GM12878 (cell line): ENCODE results near the gene TLX2. TPM values are rescaled to one million over a fixed set of nuclear protein-coding genes. Genes with fewer than 3 reads are reported as not detected.

Source experiments
- ATAC-seq: fragments of 200-7000 bp; cut with Tn5 transposase; 3 replicates; pipeline ENCODE4 v1.9.1; 2020; ENCODE audit warnings: mild to moderate bottlenecking, moderate library complexity
- BruUV-seq: library from RNA; stranded (reverse); fragments of 400-500 nt; replicated peaks from 2 replicates; lab custom pipeline; 2021; lab: Mats Ljungman, UMichigan
- CTCF ChIA-PET: fragments of 300-600 bp; sonication (Branson Sonifier 250); formaldehyde crosslinking; extraction: SDS; loops from one replicate; lab custom pipeline; 2021; ENCODE audit warnings: inconsistent platforms; lab: Yijun Ruan, JAX
- POLR2A ChIA-PET: fragments of 350-600 bp; formaldehyde crosslinking; extraction: SDS; loops from one replicate; lab custom pipeline; 2021; ENCODE audit warnings: inconsistent platforms; lab: Charles Lee
- RAD21 ChIA-PET: fragments of 300-600 bp; sonication (Branson Sonifier 250); formaldehyde crosslinking; loops from one replicate; lab custom pipeline; 2023; ENCODE audit warnings: antibody characterized with exemption; ENCODE audit not compliant: unreplicated experiment; lab: Charles Lee
- SMC1A ChIA-PET: fragments of 300-600 bp; sonication (Branson Sonifier 250); formaldehyde crosslinking; loops from one replicate; lab custom pipeline; 2023; ENCODE audit not compliant: unreplicated experiment, uncharacterized antibody; lab: Charles Lee
- DNase-seq: peaks from one replicate; pipeline ENCODE4 v3.0.0-alpha.2; 2011; ENCODE audit warnings: low read depth, low spot score
- FAIRE-seq: peaks from 3 replicates; lab custom pipeline; 2011; peaks lifted over from hg19 to GRCh38; lab: Jason Lieb, UNC
- H2AFZ ChIP-seq: 2 replicates; pipeline ENCODE4 v1.6.0; 2011; ENCODE audit warnings: low read depth, low read length, control low read depth; ENCODE audit not compliant: control insufficient read depth
- H3K27ac ChIP-seq: 2 replicates; pipeline ENCODE4 v1.5.1; 2011; ENCODE audit warnings: control low read depth; ENCODE audit not compliant: control insufficient read depth, insufficient read depth
- H3K27me3 ChIP-seq, 2 experiments: replicated peaks in 1 of 2; 2 replicates each; pipeline versions ENCODE4 v1.6.0 to v1.6.1; 2011; ENCODE audit warnings: low read length in 1 of 2; ENCODE audit not compliant: control insufficient read depth in 2 of 2, insufficient read depth in 2 of 2
- H3K36me3 ChIP-seq, 2 experiments: 2 replicates each; pipeline ENCODE4 v1.5.1; 2011; ENCODE audit warnings: low read length in 1 of 2; ENCODE audit not compliant: control insufficient read depth in 2 of 2, insufficient read depth in 2 of 2
- H3K4me1 ChIP-seq: 2 replicates; pipeline ENCODE4 v1.6.1; 2011; ENCODE audit warnings: mild to moderate bottlenecking, low read length, moderate library complexity, mixed read lengths; ENCODE audit not compliant: control insufficient read depth, insufficient read depth
- H3K4me2 ChIP-seq: 2 replicates; pipeline ENCODE4 v1.6.0; 2011; ENCODE audit warnings: control low read depth; ENCODE audit not compliant: control insufficient read depth, insufficient read depth
- H3K4me3 ChIP-seq: fragments of 200-600 bp; sonication (generic); 2 replicates; pipeline ENCODE4 v1.5.1; 2016
- H3K79me2 ChIP-seq: 2 replicates; pipeline ENCODE4 v1.6.0; 2011; ENCODE audit warnings: low read length; ENCODE audit not compliant: control insufficient read depth, insufficient read depth
- H3K9ac ChIP-seq: 2 replicates; pipeline ENCODE4 v1.8.0; 2011; ENCODE audit warnings: low read length, control low read depth, mixed read lengths; ENCODE audit not compliant: control insufficient read depth, insufficient read depth
- H3K9me3 ChIP-seq: replicated peaks from 3 replicates; pipeline ENCODE4 v1.5.1; 2011; ENCODE audit warnings: mild to moderate bottlenecking, low read length; ENCODE audit not compliant: control insufficient read depth, insufficient read depth
- H4K20me1 ChIP-seq: 2 replicates; pipeline ENCODE4 v1.6.0; 2011; ENCODE audit not compliant: control insufficient read depth, insufficient read depth
- CBX3 ChIP-seq: fragments of 200-600 bp; sonication (generic); IDR thresholded peaks from 2 replicates; pipeline ENCODE4 v1.6.1; 2016; ENCODE audit warnings: low read depth, borderline replicate concordance
- DPF2 ChIP-seq: fragments of 450-650 bp; IDR thresholded peaks from 2 replicates; pipeline ENCODE4 v1.6.1; 2017; ENCODE audit warnings: mild to moderate bottlenecking
- EP300 ChIP-seq, 2 experiments: fragments of 150-350 bp in 1 of 2; IDR thresholded peaks; 2 replicates each; pipeline ENCODE4 v1.6.1; 2011 to 2012; ENCODE audit warnings: low read depth in 2 of 2, low read length in 2 of 2, borderline replicate concordance in 1 of 2, improper control_type of control experiment in 1 of 2, inconsistent platforms in 1 of 2; ENCODE audit not compliant: control insufficient read depth in 1 of 2
- IKZF1 ChIP-seq: fragments of 450-650 bp; conservative IDR thresholded peaks from 2 replicates; pipeline ENCODE4 v1.6.1; 2017; ENCODE audit warnings: antibody characterized with exemption, mild to moderate bottlenecking
- IKZF2 ChIP-seq, 2 experiments: fragments of 450-650 bp; IDR thresholded peaks; 2 replicates each; pipeline ENCODE4 v1.6.1; 2017; ENCODE audit warnings: mild to moderate bottlenecking in 2 of 2, moderate library complexity in 2 of 2
- IRF4 ChIP-seq: IDR thresholded peaks from 2 replicates; pipeline ENCODE4 v1.6.1; 2011; ENCODE audit warnings: low read depth, low read length
- MEF2B ChIP-seq: fragments of 450-650 bp; IDR thresholded peaks from 2 replicates; pipeline ENCODE4 v1.6.1; 2018; ENCODE audit warnings: mild to moderate bottlenecking, moderate library complexity; ENCODE audit not compliant: partially characterized antibody, poor library complexity, severe bottlenecking
- MTA2 ChIP-seq: fragments of 450-650 bp; IDR thresholded peaks from 2 replicates; pipeline ENCODE4 v1.6.1; 2016; ENCODE audit warnings: low read depth, mild to moderate bottlenecking, moderate library complexity
- RB1 ChIP-seq: fragments of 450-650 bp; formaldehyde crosslinking; IDR thresholded peaks from 2 replicates; pipeline ENCODE4 v1.6.1; 2017; ENCODE audit warnings: mild to moderate bottlenecking, borderline replicate concordance
- SPI1 ChIP-seq: IDR thresholded peaks from 2 replicates; pipeline ENCODE4 v1.6.1; 2011; ENCODE audit warnings: low read depth, mild to moderate bottlenecking, low read length, moderate library complexity, borderline replicate concordance; ENCODE audit not compliant: insufficient read depth
- WRNIP1 ChIP-seq: IDR thresholded peaks from 2 replicates; pipeline ENCODE4 v1.6.1; 2011; ENCODE audit warnings: low read depth, low read length, improper control_type of control experiment, borderline replicate concordance
- in situ Hi-C: fragments of 300-500 bp; cut with MboI; formaldehyde crosslinking; loops from 9 replicates; pipeline ENCODE4 v1.14.3; 2018; ENCODE audit warnings: mixed read lengths
- intact Hi-C: fragments of 100-400 bp; cut with micrococcal nuclease; formaldehyde crosslinking; loops from one replicate; pipeline ENCODE4 v1.14.2; 2022; ENCODE audit not compliant: unreplicated experiment
- polyA plus RNA-seq, 11 experiments: library from polyadenylated mRNA; depleted of rRNA in 4 of 11; unstranded in 6 of 11; stranded (reverse) in 5 of 11; fragments of >200 nt; fragmentation: Nextera tagmentation in 4 of 11; fragmentation: Illumina TruSeq in 1 of 11; extraction: Ambion mirVana in 4 of 11; extraction: Trizol in 1 of 11; gene quantifications; 1 replicate in 1 of 11; 2 replicates in 10 of 11; pipeline versions ENCODE4 v1.2.1 to v1.2.3, GENCODE V29; 2011 to 2016; ENCODE audit warnings: inconsistent platforms in 2 of 11, missing spikeins in 2 of 11, low read depth in 1 of 11
- total RNA-seq, 4 experiments: library from RNA; depleted of rRNA in 3 of 4; stranded (reverse); fragments of >200 nt in 3 of 4; fragmentation: Illumina TruSeq in 1 of 4; extraction: Trizol in 1 of 4; gene quantifications; 2 replicates each; pipeline versions ENCODE4 v1.2.1 to v1.2.3, GENCODE V29; 2013 to 2021
- TF ChIP-seq, protein P1 (sequence below): fragments of 450-650 bp; IDR thresholded peaks from 2 replicates; pipeline ENCODE4 v1.6.1; 2017; ENCODE audit warnings: low read depth, mild to moderate bottlenecking, moderate library complexity

TLX2 gene
- total and polyA plus RNA-seq, 10 of the 15 experiments (the other 5 are each of a cell fraction or from before 2014, with no cell fraction given): 0.06 to 5.5 (median 3.6) TPM; not detected in 1

DNA sequence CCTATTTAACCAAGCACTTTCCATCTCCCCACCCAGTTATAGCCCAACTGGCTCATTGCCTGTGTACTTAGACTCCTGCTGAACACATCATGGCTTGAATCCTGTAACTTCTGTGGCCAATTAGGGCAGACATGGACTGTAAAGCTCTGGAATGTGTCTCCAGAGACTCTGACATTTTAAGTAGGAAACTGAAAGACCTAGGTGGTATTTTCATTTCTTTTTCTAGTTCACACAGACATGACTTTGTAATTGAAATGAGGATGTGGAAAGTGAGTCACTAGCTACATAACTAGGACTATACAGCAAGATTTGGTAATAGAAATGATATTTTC lies 52.5 kb downstream of the TLX2 start:
- TF ChIP-seq MEF2B (peak; percentile 73), EP300 (IDR thresholded peaks at IDR 0.05; ENCODE audit: borderline replicate concordance in 1 of 2, control insufficient read depth in 1 of 2, low read depth in 2 of 2, low read length in 2 of 2) (peak; percentile 38 to 63; a peak in 3 of 4 replicates), SPI1 (peak; percentile 65; the same call in 1 of the 2 replicates), DPF2 (0 out of 2 replicates have a peak, but pooled peaks have one; percentile 15), IRF4 (no peak), CBX3 (no peak), RB1 (0 out of 2 replicates have a peak, but pooled peaks have one; percentile 26), MTA2 (peak; percentile 64), WRNIP1 (no peak), IKZF1 (peak; percentile 77), IKZF2 (IDR thresholded peaks at IDR 0.05) (peak; percentile 70 to 82; a peak in 3 of 4 replicates)
- TF ChIP-seq, protein P1, sequence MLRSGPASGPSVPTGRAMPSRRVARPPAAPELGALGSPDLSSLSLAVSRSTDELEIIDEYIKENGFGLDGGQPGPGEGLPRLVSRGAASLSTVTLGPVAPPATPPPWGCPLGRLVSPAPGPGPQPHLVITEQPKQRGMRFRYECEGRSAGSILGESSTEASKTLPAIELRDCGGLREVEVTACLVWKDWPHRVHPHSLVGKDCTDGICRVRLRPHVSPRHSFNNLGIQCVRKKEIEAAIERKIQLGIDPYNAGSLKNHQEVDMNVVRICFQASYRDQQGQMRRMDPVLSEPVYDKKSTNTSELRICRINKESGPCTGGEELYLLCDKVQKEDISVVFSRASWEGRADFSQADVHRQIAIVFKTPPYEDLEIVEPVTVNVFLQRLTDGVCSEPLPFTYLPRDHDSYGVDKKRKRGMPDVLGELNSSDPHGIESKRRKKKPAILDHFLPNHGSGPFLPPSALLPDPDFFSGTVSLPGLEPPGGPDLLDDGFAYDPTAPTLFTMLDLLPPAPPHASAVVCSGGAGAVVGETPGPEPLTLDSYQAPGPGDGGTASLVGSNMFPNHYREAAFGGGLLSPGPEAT: peak; percentile 73
- intact Hi-C loops (no loop called here), in situ Hi-C loops (no loop called here)
- no TSS peak for BruUV-seq
- H3K9ac ChIP-seq: no peak overlapping the region
- peak; percentile 59 for ATAC-seq
- no peaks in the 10 kb centered on the region for H3K9me3 ChIP-seq
- no peaks in the 10 kb centered on the region for H3K27me3 ChIP-seq
- SMC1A ChIA-PET: interaction anchor here (0.8 to 16.6 kb wide), 14 partner anchors 8 to 63 kb away, joined by 3 to 371 read pairs (median 7); partner anchors contain the start of genes DQX1 and LOXL3
- H3K4me3 ChIP-seq: no peak overlapping the region; the same call in 1 of the 2 replicates
- no peak for DNase-seq
- H2AFZ ChIP-seq: peak overlapping the region; percentile 76
- POLR2A ChIA-PET: interaction anchor here (0.9 to 25.0 kb wide), 8 partner anchors 11 to 146 kb away, joined by 4 to 441 read pairs (median 12); partner anchors contain the start of genes AUP1, C2orf81, DOK1 and HTRA2
- CTCF ChIA-PET: interaction anchor here (0.9 to 17.4 kb wide), 16 partner anchors 9 to 176 kb away, joined by 3 to 281 read pairs (median 6); partner anchors contain the start of genes CCDC142, SEMA4F and TTC31
- H3K4me1 ChIP-seq: peaks cover 57% of the 10 kb centered on the region
- no peaks in the 10 kb centered on the region for H3K36me3 ChIP-seq
- H3K4me2 ChIP-seq: peak overlapping the region; percentile 60; the same call in 1 of the 2 replicates
- RAD21 ChIA-PET: interaction anchor here (0.7 to 7.5 kb wide), 14 partner anchors 10 to 146 kb away, joined by 3 to 94 read pairs (median 4); partner anchors contain the start of genes AUP1, C2orf81, CCDC142 and HTRA2
- FAIRE-seq: peak; percentile 52
- no peaks in the 10 kb centered on the region for H3K79me2 ChIP-seq
- no peaks in the 10 kb centered on the region for H4K20me1 ChIP-seq
- peak overlapping the region; percentile 77 for H3K27ac ChIP-seq

Other genes with a start within 250 kb of the TLX2 start
Only the 7 nearest of the 20 such genes appear.
- gene CCDC142, start 31.5 kb upstream of the TLX2 start, total RNA-seq (2014; rRNA removed): 16.3 and 16.9 TPM in 2 replicates
- 10.6 and 10.9 TPM in 2 replicates for gene CCDC142, start 31.5 kb upstream of the TLX2 start, total RNA-seq (2014; rRNA removed; fragmentation: Illumina TruSeq; extraction: Trizol)
- gene CCDC142, start 31.5 kb upstream of the TLX2 start, total RNA-seq (2021): 7.6 and 15.7 TPM in 2 replicates
- gene CCDC142, start 31.5 kb upstream of the TLX2 start, polyA plus RNA-seq (2011; rRNA removed): 2.2 and 5.0 TPM in 2 replicates
- 5.2 and 7.1 TPM in 2 replicates for gene CCDC142, start 31.5 kb upstream of the TLX2 start, polyA plus RNA-seq (2014; fragmentation: Illumina TruSeq; extraction: Trizol)
- 1 to 10 TPM in 1 of 2 experiments, under 1 TPM in 1; 0.93 to 1.5 TPM for gene CCDC142, start 31.5 kb upstream of the TLX2 start, polyA plus RNA-seq (2014; fragmentation: Nextera tagmentation; extraction: Ambion mirVana)
- gene CCDC142, start 31.5 kb upstream of the TLX2 start, polyA plus RNA-seq (2014; rRNA removed): 12.5 and 14.8 TPM in 2 replicates
- 1 to 10 TPM; 8.2 to 9.9 TPM for gene CCDC142, start 31.5 kb upstream of the TLX2 start, polyA plus RNA-seq (2016; fragmentation: Nextera tagmentation; extraction: Ambion mirVana)
- gene TTC31, start 31.4 kb upstream of the TLX2 start, total RNA-seq (2014; rRNA removed): 19.2 and 19.6 TPM in 2 replicates
- 13.5 and 14.3 TPM in 2 replicates for gene TTC31, start 31.4 kb upstream of the TLX2 start, total RNA-seq (2014; rRNA removed; fragmentation: Illumina TruSeq; extraction: Trizol)
- gene TTC31, start 31.4 kb upstream of the TLX2 start, total RNA-seq (2021): 27.3 and 30.5 TPM in 2 replicates
- 19.6 and 27.8 TPM in 2 replicates for gene TTC31, start 31.4 kb upstream of the TLX2 start, polyA plus RNA-seq (2011; rRNA removed)
- gene TTC31, start 31.4 kb upstream of the TLX2 start, polyA plus RNA-seq (2014; fragmentation: Illumina TruSeq; extraction: Trizol): 21.5 and 26.1 TPM in 2 replicates
- gene TTC31, start 31.4 kb upstream of the TLX2 start, polyA plus RNA-seq (2014; fragmentation: Nextera tagmentation; extraction: Ambion mirVana): 1 to 10 TPM; 6.5 to 7.2 TPM
- gene TTC31, start 31.4 kb upstream of the TLX2 start, polyA plus RNA-seq (2014; rRNA removed): 32.7 and 34.9 TPM in 2 replicates
- 10 to 100 TPM; 25.7 to 27.7 TPM for gene TTC31, start 31.4 kb upstream of the TLX2 start, polyA plus RNA-seq (2016; fragmentation: Nextera tagmentation; extraction: Ambion mirVana)
- 0.98 and 4.0 TPM in 2 replicates for gene LBX2, start 14.8 kb upstream of the TLX2 start, total RNA-seq (2014; rRNA removed)
- 0.22 and 0.46 TPM in 2 replicates for gene LBX2, start 14.8 kb upstream of the TLX2 start, total RNA-seq (2014; rRNA removed; fragmentation: Illumina TruSeq; extraction: Trizol)
- gene LBX2, start 14.8 kb upstream of the TLX2 start, total RNA-seq (2021): 0.88 and 1.2 TPM in 2 replicates
- 0.13 and 0.15 TPM in 2 replicates for gene LBX2, start 14.8 kb upstream of the TLX2 start, polyA plus RNA-seq (2011; rRNA removed)
- gene LBX2, start 14.8 kb upstream of the TLX2 start, polyA plus RNA-seq (2014; fragmentation: Illumina TruSeq; extraction: Trizol): 0.32 and 0.89 TPM in 2 replicates
- under 1 TPM; 0.08 to 0.09 TPM for gene LBX2, start 14.8 kb upstream of the TLX2 start, polyA plus RNA-seq (2014; fragmentation: Nextera tagmentation; extraction: Ambion mirVana)
- gene LBX2, start 14.8 kb upstream of the TLX2 start, polyA plus RNA-seq (2014; rRNA removed): 1.3 and 1.4 TPM in 2 replicates
- under 1 TPM; 0.20 to 0.88 TPM for gene LBX2, start 14.8 kb upstream of the TLX2 start, polyA plus RNA-seq (2016; fragmentation: Nextera tagmentation; extraction: Ambion mirVana)
- 26.6 and 27.4 TPM in 2 replicates for gene PCGF1, start 6.8 kb upstream of the TLX2 start, total RNA-seq (2014; rRNA removed)
- gene PCGF1, start 6.8 kb upstream of the TLX2 start, total RNA-seq (2014; rRNA removed; fragmentation: Illumina TruSeq; extraction: Trizol): 23.1 and 23.4 TPM in 2 replicates
- 25.8 and 27.4 TPM in 2 replicates for gene PCGF1, start 6.8 kb upstream of the TLX2 start, total RNA-seq (2021)
- 23.9 and 36.3 TPM in 2 replicates for gene PCGF1, start 6.8 kb upstream of the TLX2 start, polyA plus RNA-seq (2011; rRNA removed)
- gene PCGF1, start 6.8 kb upstream of the TLX2 start, polyA plus RNA-seq (2014; fragmentation: Illumina TruSeq; extraction: Trizol): 23.0 and 25.9 TPM in 2 replicates
- 10 to 100 TPM; 42.5 to 50.8 TPM for gene PCGF1, start 6.8 kb upstream of the TLX2 start, polyA plus RNA-seq (2014; fragmentation: Nextera tagmentation; extraction: Ambion mirVana)
- 27.6 and 28.1 TPM in 2 replicates for gene PCGF1, start 6.8 kb upstream of the TLX2 start, polyA plus RNA-seq (2014; rRNA removed)
- 10 to 100 TPM; 25.6 to 27.4 TPM for gene PCGF1, start 6.8 kb upstream of the TLX2 start, polyA plus RNA-seq (2016; fragmentation: Nextera tagmentation; extraction: Ambion mirVana)
- 0.34 and 1.2 TPM in 2 replicates for gene DQX1, start 11.8 kb downstream of the TLX2 start, total RNA-seq (2014; rRNA removed)
- 0.67 and 0.78 TPM in 2 replicates for gene DQX1, start 11.8 kb downstream of the TLX2 start, total RNA-seq (2014; rRNA removed; fragmentation: Illumina TruSeq; extraction: Trizol)
- 0.85 and 0.98 TPM in 2 replicates for gene DQX1, start 11.8 kb downstream of the TLX2 start, total RNA-seq (2021)
- 0.46 and 0.87 TPM in 2 replicates for gene DQX1, start 11.8 kb downstream of the TLX2 start, polyA plus RNA-seq (2011; rRNA removed)
- 0.96 and 1.7 TPM in 2 replicates for gene DQX1, start 11.8 kb downstream of the TLX2 start, polyA plus RNA-seq (2014; fragmentation: Illumina TruSeq; extraction: Trizol)
- gene DQX1, start 11.8 kb downstream of the TLX2 start, polyA plus RNA-seq (2014; fragmentation: Nextera tagmentation; extraction: Ambion mirVana): under 1 TPM; 0.63 to 0.73 TPM
- gene DQX1, start 11.8 kb downstream of the TLX2 start, polyA plus RNA-seq (2014; rRNA removed): 1.5 and 1.6 TPM in 2 replicates
- 1 to 10 TPM; 1.1 to 2.1 TPM for gene DQX1, start 11.8 kb downstream of the TLX2 start, polyA plus RNA-seq (2016; fragmentation: Nextera tagmentation; extraction: Ambion mirVana)
- 151 and 152 TPM in 2 replicates for gene AUP1, start 15.3 kb downstream of the TLX2 start, total RNA-seq (2014; rRNA removed)
- gene AUP1, start 15.3 kb downstream of the TLX2 start, total RNA-seq (2014; rRNA removed; fragmentation: Illumina TruSeq; extraction: Trizol): 104 and 107 TPM in 2 replicates
- gene AUP1, start 15.3 kb downstream of the TLX2 start, total RNA-seq (2021): 127 and 128 TPM in 2 replicates
- gene AUP1, start 15.3 kb downstream of the TLX2 start, polyA plus RNA-seq (2011; rRNA removed): 71.4 and 106 TPM in 2 replicates
- 137 and 147 TPM in 2 replicates for gene AUP1, start 15.3 kb downstream of the TLX2 start, polyA plus RNA-seq (2014; fragmentation: Illumina TruSeq; extraction: Trizol)
- 10 to 100 TPM; 39.1 to 56.5 TPM for gene AUP1, start 15.3 kb downstream of the TLX2 start, polyA plus RNA-seq (2014; fragmentation: Nextera tagmentation; extraction: Ambion mirVana)
- 212 and 215 TPM in 2 replicates for gene AUP1, start 15.3 kb downstream of the TLX2 start, polyA plus RNA-seq (2014; rRNA removed)
- gene AUP1, start 15.3 kb downstream of the TLX2 start, polyA plus RNA-seq (2016; fragmentation: Nextera tagmentation; extraction: Ambion mirVana): 100 to 1,000 TPM; 187 to 204 TPM
- gene HTRA2, start 15.5 kb downstream of the TLX2 start, total RNA-seq (2014; rRNA removed): 73.9 and 77.4 TPM in 2 replicates
- gene HTRA2, start 15.5 kb downstream of the TLX2 start, total RNA-seq (2014; rRNA removed; fragmentation: Illumina TruSeq; extraction: Trizol): 48.7 and 51.8 TPM in 2 replicates
- 62.2 and 64.5 TPM in 2 replicates for gene HTRA2, start 15.5 kb downstream of the TLX2 start, total RNA-seq (2021)
- 34.3 and 46.9 TPM in 2 replicates for gene HTRA2, start 15.5 kb downstream of the TLX2 start, polyA plus RNA-seq (2011; rRNA removed)
- gene HTRA2, start 15.5 kb downstream of the TLX2 start, polyA plus RNA-seq (2014; fragmentation: Illumina TruSeq; extraction: Trizol): 39.7 and 45.1 TPM in 2 replicates
- gene HTRA2, start 15.5 kb downstream of the TLX2 start, polyA plus RNA-seq (2014; fragmentation: Nextera tagmentation; extraction: Ambion mirVana): 10 to 100 TPM; 42.3 to 46.4 TPM
- 68.3 and 70.5 TPM in 2 replicates for gene HTRA2, start 15.5 kb downstream of the TLX2 start, polyA plus RNA-seq (2014; rRNA removed)
- 10 to 100 TPM; 60.6 to 61.4 TPM for gene HTRA2, start 15.5 kb downstream of the TLX2 start, polyA plus RNA-seq (2016; fragmentation: Nextera tagmentation; extraction: Ambion mirVana)